GM21717 (cell line): ENCODE data around the gene ZFP57.

Experiments used
- ATAC-seq: cut with Tn5 transposase; IDR thresholded peaks from one replicate; pipeline ENCODE4 v1.9.1; 2021; ENCODE audit warnings: mild to moderate bottlenecking, moderate library complexity; ENCODE audit not compliant: unreplicated experiment

Gene ZFP57

GRCh38 chr6:29656157-29656556 lies 24.8 kb downstream of the ZFP57 start:
- ATAC-seq: no peak

GRCh38 chr6:29655658-29656057 lies 25.3 kb downstream of the ZFP57 start:
- ATAC-seq: no peak

DNA sequence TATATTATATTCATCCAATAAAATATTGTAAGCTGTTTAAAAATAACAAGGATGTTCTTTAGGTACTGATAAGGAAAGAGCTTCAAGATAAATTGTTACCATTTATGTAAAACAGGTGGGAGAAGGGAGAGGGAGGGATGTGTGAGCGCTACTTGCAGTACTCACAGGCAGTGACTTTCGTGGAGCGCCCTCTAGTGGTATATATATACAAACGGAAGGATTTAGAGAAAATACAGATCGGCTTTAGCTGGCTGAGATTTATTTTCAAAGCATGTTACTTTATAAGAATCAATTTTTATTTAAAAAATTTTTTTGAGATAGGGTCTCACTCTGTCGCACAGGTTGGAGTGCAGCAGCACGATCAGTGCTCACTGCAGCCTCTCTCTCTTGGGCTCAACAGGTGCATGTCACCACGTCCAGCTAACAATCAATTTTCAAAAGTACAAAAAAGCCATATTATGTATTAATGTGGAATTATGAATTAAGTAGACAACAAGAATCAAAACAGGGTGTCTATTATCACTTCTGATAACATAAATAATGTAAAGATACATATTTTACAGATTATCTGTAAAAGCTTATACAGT lies 27.4 kb downstream of the ZFP57 start:
- no peak for ATAC-seq

- no peak for ATAC-seq
Observed at GRCh38 chr6:29652198-29652584, 28.8 kb downstream of the ZFP57 start.

GRCh38 chr6:29651413-29652197 lies 29.3 kb downstream of the ZFP57 start:
- ATAC-seq: no peak

GRCh38 chr6:29649701-29650673 lies 31.0 kb downstream of the ZFP57 start:
- peak; percentile 96 for ATAC-seq

DNA sequence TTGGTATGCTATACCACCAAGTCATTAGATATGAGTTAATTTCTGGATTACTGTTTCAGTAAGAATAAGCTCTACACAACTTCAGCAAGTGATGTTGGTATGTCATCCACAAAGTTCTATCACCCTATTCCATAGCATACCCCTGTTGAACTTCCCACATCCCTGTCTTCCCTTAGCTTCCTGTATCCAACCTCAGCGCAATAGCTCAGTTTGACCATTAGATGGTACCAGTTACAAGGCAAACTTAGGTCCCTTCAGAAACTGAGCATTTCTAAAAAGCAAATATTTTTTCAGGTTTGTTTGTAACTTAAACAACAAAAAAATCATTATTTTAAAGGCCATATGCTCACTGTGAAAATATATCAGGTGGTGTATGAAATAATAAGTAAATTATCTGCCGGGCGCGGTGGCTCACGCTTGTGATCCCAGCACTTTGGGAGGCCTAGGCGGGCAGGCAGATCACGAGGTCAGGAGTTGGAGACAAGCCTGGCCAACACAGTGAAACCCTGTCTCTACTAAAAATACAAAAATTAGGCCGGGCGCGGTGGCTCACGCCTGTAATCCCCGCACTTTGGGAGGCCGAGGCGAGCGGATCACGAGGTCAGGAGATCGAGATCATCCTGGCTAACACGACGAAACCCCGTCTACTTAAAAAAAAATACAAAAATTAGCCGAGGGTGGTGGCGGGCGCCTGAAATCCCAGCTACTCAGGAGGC lies 32.9 kb downstream of the ZFP57 start:
- ATAC-seq: no peak

DNA sequence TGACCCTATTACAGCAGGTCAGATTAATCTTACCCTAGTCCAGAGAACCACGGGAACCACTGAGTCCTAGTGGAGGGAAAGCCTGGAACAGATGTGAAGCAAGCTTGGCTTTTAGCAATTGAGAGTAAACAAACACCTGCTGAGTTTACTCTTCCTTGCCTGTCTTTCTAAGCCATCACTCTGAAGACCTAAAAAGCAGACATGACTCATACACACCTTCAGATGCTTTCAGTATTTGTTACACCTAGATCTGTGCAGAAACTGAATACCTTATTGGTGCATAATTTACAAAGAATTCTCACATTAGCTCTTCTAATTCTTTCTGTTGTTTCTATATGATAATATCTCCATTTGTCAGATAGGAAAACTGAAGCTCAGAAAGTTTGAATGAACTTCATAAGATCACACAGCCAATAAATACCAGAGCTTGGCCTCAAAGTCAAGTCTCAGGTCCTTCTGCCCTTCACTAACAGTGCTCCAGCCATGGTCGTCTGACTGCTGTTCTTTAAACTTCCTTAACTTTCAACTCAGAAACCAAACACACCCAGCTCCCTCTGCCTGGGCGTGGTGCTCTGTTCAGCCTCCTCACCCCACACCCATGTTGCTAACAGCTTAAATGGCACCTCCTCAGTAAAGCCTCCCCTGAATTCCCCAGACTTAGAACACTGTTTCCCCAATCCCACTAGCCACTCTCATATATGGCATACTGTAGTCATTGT lies 39.4 kb downstream of the ZFP57 start:
- no peak for ATAC-seq

DNA sequence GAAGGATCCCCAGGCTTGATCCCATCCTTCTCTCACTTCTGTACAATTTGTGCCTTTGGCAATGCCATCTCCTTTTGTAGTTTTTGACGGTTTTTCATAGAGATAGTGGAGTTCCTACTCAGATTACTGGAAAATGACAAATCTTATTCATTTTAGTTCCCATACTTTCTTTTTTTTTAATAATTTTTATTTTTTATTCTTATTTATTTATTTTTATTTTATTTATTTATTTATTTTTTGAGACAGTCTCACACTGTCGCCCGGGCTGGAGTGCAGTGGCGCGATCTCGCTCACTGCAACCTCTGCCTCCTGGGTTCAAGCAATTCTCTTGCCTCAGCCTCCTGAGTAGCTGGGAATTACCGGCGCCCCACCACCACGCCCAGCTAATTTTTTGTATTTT lies 43.7 kb downstream of the ZFP57 start:
- ATAC-seq: no peak

DNA sequence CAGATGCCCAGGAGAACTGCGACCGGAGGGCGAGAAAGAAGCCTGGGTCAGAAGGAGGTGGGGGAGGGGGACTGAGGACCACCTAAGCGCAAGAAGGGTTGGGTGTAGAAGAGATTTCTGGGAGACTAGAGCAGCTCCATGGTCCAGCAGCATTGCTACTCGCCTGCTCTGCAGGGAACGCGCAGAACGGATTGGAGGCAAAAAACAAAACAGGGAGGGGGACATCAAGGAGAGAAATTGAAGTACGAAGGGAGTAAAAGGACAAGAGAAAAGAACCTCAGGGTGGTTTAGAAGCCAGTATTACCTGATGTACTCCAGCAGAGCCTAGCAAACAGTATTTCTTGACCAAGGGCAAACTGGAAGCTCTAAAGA lies 47.4 kb downstream of the ZFP57 start:
- ATAC-seq: peak; percentile 7

DNA sequence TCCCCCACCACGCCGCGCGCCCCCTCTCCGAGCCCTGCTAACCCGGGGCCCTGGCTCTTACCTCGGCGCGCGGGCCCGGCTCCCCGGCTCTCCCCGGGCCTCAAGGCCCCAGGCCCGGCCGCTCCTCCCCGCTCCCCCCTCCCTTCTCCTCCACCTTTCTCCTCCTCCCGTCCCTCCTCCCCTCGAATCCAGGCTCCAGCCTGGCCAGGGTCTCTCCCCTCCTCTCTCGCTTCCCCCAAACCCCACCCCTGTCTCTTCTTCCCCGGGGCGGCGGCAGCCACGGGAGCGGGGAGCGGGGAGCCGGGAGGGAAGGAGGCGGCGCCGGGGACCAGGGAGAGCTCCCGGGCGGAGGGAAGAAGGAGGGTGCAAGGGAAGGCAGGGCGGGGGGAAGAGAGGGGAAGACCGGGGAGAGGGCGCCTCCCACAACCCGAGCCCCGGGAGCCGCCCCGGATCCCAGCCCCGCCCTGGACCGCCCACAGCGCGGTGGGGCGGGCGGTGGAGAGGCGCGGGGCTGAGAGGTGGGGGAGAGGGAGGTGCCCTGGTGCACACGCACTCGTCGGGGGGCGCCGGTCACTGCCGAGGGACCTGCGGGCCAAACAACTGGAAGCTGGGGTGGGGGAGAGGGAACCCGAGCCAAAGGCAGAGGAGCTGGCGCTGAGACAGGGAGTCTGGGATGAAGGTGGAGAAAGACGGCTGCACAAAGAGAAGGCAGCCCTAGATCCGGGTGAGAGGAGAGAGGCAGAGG lies 48.0 kb downstream of the ZFP57 start, which contains the start of gene GABBR1:
TSS of gene GABBR1 (minus strand) at position 395 of the 745 bp plus-strand sequence. CDS start 798 bp downstream, outside the sequence.
- peak; percentile 73 for ATAC-seq

GRCh38 chr6:29631860-29632731 lies 48.9 kb downstream of the ZFP57 start:
- peak; percentile 33 for ATAC-seq

GRCh38 chr6:29631209-29631810 lies 49.6 kb downstream of the ZFP57 start:
- no peak for ATAC-seq

- no peak for ATAC-seq
Observed at GRCh38 chr6:29630315-29630714, 50.6 kb downstream of the ZFP57 start.

GRCh38 chr6:29629571-29629970 lies 51.4 kb downstream of the ZFP57 start:
- no peak for ATAC-seq

DNA sequence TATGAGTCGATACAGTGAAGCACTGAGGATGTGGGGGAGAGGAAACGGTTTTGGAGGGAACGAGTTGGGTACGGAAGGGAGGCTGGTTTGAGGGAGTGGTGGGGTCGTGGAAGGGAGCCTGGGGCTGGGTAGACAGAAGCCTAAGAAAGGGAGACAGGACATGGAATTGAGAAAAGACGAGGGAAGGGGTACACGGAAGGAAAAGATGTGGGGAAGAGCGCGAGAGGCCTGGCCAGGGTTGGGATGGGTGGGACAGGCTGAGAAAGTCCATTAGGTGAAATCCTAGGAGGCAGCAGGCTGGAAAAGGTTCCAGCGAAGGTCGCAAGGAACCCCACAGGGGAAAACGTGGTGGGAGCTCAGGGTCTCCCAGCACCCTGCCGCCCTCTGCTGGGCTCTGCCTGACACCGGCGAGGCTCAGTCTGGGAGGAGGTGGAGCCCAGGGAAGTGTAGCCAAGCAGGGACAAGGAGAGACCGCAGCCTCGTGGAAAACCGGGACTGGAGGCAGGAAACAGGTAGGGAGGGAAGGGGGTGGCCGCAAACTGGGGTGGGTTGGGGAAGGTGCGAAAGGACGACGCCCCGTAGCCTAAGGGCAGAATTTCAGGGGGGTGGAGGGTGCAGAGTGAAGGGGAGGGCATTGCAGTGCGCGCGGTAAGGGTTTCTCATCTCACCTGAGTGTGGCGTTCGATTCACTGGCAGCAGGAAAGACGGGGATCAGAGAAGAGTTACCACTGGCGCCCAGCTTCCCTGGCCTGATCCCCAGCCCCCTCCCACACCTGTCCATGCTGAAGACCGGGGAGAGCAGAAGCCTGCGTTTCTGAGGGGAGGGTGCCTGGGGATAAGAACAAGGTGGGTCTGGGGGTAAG lies 52.3 kb downstream of the ZFP57 start:
- ATAC-seq: no peak

DNA sequence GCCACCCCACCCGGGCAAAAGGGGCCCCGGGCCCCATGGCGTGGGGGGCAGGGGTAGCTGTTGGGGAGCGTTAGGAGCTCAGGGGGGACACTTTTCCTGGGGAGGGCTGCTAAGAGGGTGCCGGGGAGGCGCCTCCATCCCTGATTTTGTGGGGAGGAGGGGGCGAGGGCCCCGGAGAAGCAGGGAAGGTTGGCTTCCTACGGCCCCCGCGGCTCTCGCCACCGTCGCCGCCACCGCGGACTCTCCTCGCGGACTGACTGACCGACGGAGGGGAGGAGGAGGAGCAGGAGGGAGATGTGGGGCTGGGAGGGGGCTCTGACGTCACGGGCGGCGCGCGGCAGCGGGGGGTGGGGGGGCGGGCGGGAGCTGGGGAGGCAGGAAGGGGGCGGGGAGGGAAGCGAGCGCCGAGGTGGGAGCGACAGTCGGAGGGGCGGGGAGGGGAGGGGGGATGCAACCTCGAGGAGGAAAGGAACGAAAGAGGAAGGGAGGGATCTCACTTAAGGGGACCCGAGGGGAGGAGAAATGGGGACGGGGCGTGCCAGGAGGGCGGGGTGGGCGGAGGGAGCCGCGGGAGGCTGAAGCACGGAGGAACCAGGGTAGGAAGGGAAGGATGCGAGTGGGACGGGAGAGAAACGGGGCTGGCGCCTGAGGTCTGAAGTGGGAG lies 53.1 kb downstream of the ZFP57 start:
- no peak for ATAC-seq
